Umbilical cord (tissue), 2 donors: Measurements from ENCODE around the gene ANKDD1A. TPM values are rescaled to one million over a fixed set of nuclear protein-coding genes. Genes with fewer than 3 reads are reported as not detected.

Experiments
- DNase-seq: peaks from one replicate; pipeline ENCODE4 v3.0.0-alpha.2; 2015; ENCODE audit warnings: low spot score
- total RNA-seq: library from RNA; depleted of rRNA; stranded (reverse); fragments of >200 nt; gene quantifications from one replicate; pipeline ENCODE4 v1.2.3, GENCODE V29; 2014; ENCODE audit warnings: low replicate concordance; ENCODE audit not compliant: insufficient read depth

The ANKDD1A gene
- total RNA-seq, 1 donor from 2014 or later: 5.3 TPM

DNA sequence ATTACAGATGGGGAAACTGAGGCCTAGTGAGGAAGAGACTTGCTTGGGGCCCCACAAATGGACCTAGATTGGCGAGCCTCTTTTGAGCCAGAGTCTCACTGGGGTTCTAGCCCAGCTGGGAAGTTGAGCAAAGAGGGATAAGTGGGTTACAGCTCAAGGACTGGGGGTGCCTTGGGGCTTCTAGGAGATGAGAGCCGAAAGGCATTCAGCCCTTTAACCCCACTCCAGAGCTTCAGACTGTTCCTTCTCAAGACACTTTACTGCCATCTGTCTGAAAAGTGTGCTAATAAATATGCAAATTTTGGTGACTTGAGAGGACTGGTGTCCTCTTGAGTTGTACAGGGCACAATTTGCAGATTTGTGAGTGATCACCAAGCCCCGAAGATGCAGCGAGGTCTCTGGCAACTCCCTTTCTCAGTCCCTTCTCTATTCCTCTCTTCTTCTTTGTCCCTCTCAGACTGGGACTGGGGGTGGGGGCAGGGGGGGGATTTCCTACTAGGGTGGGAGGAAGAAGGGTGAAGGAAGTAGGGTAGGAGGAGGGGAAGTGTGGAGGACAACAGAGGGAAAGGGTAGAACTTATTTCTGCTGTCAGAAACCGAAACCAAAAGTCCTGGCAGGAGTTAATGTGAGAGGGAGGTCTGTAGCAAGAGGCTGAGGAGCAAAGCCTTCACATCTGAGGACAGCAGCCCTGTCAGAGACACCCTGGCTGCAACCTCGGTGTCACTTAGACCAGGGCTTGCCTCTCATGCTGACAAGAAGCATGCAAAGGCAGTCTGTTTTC lies 16.2 kb upstream of the ANKDD1A start:
- peak; percentile 44 for DNase-seq

DNA sequence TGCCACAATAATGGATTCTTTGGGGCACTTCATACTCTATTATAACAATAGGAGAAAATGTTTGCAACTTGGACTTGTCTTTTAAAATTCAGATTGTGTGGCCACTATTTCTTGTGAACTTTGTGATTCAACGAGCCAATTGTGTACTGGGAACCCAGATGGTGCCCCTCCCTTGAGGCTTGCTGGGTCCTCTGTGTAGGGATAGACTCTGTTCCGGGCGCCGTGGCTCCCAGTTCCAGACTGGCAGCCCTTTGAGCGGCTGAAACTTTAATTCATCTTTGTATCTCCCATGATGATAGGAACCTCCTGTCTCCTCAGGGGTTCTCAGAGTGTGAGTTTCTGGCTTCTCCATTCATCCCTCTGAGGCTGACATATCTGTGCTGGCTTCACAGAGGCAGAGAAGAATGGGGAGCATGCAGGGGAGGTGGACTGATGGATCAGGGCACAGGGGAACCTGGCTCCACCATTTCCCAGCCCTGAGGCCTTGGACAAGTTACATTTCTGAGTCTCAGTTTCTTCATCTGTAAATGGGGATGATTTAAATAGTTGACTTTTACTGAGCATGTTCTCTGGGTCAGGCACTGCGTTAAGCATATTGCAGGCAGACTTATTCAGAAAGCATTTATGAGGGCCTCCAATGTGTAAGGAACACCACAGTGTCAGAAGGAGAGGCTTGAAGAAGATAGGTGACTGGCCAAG lies 15.2 kb upstream of the ANKDD1A start:
- DNase-seq: no peak

GRCh38 chr15:64897345-64897985 lies 14.2 kb upstream of the ANKDD1A start:
- DNase-seq: peak; percentile 88

DNA sequence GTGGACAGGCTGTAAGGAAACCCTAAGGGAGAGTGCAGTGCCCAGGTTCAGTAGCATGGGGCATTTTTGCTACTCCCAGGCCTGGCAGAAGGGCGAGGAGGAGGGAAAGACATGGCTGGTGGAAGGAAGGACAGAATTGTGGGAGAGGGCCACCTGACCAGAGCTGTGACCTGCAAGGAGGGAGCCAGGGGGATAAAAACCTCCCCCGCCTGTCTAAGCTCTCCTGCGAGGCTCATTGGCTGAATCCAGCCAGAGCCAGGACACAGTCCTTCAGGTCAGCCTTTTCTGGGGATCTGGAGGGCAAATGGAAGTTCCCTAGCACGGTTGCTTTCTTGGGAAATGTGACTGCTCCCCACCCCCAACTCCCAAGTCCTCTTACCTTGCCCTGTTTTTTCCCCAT lies 13.3 kb upstream of the ANKDD1A start:
- no peak for DNase-seq

- no peak for DNase-seq
Measured at GRCh38 chr15:64901141-64901540, 10.6 kb upstream of the ANKDD1A start.

DNA sequence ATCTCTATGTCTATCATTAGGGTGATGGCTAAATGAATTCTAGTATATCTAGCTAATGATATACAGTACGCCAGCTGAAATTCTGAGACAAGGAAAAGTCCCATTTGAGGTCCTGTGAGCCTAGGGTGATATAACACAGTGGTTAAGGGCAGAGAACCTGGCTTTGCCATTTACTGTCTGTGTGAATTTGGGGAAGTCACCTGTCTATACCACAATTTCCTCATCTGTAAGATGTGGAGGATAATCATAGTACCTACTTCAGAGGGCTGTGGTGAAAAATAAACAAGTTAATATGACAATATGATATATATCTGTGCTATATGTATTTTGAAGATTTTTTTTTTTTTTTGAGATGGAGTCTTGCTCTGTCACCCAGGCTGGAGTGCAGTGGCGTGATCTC lies 9.8 kb upstream of the ANKDD1A start:
- DNase-seq: no peak

DNA sequence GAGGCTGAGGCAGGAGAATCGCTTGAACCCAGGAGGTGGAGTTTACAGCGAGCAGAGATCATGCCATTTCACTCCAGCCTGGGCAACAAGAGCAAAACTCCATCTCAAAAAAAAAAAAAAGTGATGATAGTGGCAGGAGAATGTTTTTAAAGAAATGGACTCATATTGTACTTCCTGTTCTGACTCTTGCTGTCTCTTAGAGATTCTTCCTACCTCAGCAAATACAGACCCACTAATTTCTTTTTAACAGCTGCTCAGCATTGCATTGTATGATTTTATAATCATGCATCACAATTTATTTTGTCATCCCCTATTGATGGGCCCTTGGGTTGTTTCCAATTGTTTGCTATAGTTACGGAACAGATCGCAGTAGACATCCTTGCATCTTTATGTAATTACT lies 8.8 kb upstream of the ANKDD1A start:
- no peak for DNase-seq

GRCh38 chr15:64903326-64903950 lies 8.3 kb upstream of the ANKDD1A start:
- DNase-seq: no peak

- no peak for DNase-seq
Measured at GRCh38 chr15:64904189-64904588, 7.5 kb upstream of the ANKDD1A start.

- peak; percentile 79 for DNase-seq
Measured at GRCh38 chr15:64905119-64905831, 6.4 kb upstream of the ANKDD1A start.

GRCh38 chr15:64905941-64906340 lies 5.8 kb upstream of the ANKDD1A start:
- DNase-seq: no peak

- no peak for DNase-seq
Measured at GRCh38 chr15:64906402-64906801, 5.3 kb upstream of the ANKDD1A start.

DNA sequence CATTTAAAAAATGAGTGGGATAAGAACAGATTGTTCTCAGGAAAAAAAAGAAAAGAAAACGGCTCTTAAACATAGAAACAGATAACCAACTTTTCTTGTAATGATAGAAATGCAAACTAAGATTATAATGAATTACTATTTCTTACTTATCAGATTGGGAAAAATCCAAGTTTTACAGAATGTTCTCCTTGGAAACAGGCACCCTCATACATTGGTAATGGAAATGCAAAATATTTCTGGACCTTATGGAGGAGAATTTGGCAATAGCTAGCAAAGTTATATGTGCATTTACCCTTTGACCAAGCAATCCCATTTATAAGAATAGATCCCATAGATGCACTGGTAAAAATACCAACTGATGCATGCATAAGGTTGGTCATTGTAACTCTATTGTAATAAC lies 3.7 kb upstream of the ANKDD1A start:
- DNase-seq: no peak

GRCh38 chr15:64909546-64909945 lies 2.2 kb upstream of the ANKDD1A start:
- no peak for DNase-seq

DNA sequence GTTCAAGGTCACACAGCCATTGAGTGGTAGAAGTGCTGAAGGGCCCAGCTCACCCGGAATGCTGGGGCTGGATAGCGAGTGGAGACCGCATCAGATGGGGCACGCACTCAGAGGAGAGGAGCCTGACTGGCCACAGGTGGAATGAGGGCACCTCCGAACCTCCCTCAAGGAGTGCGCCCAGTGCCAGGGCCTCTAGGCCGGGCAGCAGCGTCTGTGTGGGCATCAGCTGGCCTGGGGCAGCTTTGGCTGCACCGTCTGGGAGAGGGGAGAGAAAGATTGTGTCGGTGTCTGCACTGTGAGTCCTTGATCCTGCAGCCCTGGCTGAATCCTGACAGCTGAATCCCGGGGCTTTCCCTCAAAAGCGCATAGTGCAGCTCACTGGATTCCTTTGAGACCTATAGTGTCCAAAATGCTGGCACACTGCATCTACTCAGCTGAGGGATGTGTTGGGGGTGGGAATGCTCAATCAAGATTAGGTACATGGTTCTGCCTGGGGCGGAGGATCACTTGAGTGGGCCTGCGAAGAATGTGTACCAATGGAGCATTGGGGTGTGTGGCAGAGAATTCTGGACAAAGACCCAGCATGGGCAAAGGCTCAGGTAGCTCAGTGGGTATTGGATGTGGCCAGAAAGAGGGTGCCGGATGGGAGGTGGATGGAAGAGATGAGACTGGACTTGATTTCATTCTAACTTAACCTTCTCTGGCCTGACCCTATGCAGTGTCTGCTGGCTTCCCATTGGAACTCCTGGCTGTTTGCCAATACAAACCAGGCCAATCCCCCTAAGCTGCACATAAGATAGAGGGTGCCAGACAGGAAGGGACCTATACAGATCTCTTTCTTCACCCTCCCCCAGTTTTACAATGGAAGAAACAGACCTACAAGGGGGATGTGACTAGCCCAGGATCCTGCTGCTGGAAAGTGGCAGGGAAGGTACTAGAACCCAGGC lies 950 bp downstream of the ANKDD1A start:
- peak; percentile 46 for DNase-seq

GRCh38 chr15:64915518-64916227 lies 4.0 kb downstream of the ANKDD1A start:
- no peak for DNase-seq

- DNase-seq: no peak
Measured at GRCh38 chr15:64916365-64916764, 4.7 kb downstream of the ANKDD1A start.

GRCh38 chr15:64917211-64917610 lies 5.5 kb downstream of the ANKDD1A start:
- no peak for DNase-seq

- no peak for DNase-seq
Measured at GRCh38 chr15:64919721-64920120, 8.0 kb downstream of the ANKDD1A start.

- peak; percentile 18 for DNase-seq
Measured at GRCh38 chr15:64921711-64922110, 10.0 kb downstream of the ANKDD1A start.
